CD4-positive, alpha-beta T cell treated with Interleukin-15 for 4 hours (primary cell): ENCODE measurements around the gene PBX3.
"Not testable (repeated sequence)": the region's sequence is repeated elsewhere in the genome, so short reads cannot be mapped to it uniquely, and the experiment has no call there.

Experiments
- DNase-seq: peaks from one replicate; pipeline ENCODE4 v3.0.0-alpha.2; 2020; ENCODE audit warnings: low spot score

Gene PBX3

DNA sequence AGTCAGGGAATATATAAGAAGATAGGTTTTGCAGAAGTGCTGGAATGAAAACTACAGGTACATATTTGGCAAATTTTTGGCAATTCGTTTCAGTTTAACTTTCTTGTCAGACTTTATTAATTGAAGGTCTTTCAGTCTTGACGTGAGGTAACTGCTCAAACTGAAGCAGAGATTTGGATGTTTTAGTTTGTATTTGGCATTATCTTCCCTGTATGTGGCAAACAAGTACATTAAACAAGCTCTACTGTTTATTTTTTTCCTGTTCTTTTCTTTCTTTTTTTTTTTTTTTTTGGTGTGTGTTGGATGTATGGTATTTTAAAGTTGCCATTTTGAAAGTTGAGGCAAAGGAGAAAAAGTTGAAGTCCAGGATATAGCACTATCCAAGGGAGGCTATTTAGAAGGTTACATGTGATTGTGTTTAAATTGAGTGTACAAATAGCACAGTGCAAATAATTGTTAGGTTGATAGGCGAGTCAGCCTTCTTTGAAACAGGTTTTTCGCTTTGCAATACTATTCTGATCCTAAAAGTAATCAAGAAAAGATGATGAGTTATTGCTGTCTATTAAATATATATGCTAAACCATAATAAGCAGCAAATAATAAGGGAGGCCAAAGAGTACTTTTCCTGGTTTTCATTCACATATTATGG, 2.2 kb downstream of the PBX3 start:
- no peak for DNase-seq

DNA sequence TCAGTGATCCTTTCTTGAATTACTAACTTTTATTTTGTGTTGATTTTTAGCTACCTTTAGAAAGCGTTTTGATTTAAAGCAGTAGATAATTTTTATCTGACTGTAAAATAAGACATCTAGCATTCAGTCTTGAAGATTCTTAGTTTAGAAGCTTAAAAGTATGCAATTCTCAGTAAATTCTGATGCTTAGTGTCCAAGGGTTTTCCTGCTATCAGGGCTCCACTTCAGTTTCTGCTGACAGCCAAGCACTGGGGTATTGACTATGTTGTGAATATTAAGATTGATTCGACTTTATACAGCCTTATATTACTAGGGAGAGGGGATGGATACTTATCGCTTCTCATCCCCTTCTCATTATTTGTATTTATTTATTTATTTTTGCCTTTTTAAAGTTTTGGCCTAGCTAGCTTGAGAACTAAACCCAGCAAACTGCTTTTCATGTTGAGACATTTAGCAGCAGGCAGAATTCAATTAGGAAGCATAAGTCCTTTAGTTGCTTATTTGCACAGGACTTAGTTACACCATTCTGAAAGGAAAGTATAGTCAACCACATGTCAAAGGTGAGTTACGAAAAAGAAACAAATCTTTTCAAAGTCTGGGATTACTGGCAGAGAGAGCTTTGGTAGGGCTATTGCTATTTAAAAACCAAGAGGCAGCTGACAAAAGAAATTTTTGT, 2.9 kb downstream of the PBX3 start:
- no peak for DNase-seq

DNA sequence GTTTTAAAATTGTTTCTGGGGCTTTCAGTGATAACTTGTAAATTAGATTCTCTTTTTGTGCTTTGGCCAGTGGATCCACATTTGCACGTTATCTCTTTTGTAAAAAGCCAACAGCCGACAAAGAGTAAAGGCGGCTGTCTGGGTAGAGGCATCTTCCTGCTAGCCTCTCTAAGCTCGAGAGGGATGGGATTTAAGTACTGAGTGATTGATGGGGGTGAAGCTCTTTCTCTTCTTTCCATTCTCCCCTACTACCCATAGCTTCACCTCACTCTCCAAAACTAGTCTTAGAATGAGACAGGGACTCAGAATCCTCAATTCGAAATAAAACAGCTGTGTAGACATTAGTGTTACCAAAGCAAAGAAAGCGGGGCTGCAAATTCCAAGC, 3.4 kb downstream of the PBX3 start:
- no peak for DNase-seq

DNA sequence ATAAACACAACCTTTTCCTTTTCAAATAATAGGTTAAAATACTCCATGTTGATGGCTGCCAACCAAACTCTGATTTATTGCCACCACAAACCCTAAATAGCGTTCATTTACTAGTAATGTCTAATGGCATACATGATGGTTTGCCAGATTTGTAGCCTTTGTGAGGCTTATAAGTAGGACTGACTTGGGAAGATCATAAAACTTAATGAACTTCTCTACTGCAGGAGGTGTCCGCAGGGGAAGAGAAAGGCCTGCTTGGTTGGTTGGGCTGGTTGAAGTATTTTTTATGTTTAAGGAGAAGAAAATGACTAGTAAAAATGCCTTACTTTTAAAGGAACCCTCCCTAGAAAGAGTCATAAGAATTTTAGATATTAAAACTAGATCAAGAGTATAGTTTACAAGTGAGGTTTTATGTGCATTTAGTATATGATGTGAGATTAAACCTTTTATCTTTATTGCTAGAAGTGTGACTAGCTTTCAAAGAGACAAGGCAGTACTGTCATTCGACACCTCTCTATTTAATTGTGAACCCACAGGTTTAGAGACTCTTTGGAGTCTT, 5.0 kb downstream of the PBX3 start:
- no peak for DNase-seq

DNA sequence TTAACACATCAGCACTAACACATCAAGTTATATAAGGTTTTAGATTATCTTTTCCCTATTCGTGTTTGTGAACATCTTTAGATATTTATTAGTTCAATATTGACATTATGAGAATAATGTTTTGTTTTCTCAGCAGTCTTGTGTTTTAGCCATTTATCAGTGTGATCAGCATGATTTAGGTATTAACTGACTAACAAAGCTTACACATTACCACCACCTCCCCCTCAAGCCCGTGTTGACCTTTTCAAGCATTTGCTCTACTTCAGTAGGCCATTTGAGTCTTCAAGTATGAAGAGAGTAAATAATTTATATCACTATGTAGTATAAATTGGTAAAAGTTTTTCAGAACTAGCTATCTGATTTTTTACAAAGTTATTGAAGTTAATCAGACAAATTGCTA, 6.9 kb downstream of the PBX3 start:
- DNase-seq: no peak

DNA sequence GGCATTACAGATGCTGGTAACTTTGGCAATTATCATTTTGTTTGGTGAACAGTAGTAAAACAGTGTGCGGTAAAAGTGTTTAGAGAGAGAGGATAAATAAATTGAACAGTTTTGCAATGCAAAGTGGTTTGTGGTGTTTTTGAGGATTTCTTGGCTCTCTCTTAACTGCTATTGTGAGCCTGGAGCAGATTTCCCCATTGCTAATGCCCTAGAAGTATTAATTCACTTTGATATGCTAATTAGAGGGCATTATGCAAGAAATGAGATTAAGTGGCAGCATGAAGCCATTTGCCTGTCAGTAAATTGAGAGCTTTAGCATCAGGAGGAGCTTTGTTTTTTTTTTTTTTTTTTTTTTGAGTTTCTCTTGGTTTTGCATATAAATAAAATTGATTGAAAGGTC, 8.2 kb downstream of the PBX3 start:
- DNase-seq: no peak

DNA sequence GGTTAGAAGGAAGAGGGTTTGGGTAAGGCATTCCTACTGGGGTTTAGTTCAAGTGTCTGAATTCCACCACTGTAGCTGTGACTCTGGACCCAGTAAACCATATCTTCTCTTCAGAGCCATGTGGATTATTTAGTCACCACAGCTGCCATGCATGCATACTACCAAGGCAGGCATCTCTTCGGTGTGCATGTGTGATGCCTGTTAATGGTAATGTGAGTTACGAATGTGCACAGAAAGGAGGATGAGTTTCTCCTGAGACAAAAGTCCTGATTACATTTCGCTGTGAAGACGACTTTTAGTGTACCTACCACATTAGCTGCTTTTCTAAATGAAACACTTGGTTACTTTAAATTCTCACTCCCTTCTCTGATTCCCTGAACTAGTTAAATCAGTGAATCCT, 9.3 kb downstream of the PBX3 start:
- no peak for DNase-seq

DNA sequence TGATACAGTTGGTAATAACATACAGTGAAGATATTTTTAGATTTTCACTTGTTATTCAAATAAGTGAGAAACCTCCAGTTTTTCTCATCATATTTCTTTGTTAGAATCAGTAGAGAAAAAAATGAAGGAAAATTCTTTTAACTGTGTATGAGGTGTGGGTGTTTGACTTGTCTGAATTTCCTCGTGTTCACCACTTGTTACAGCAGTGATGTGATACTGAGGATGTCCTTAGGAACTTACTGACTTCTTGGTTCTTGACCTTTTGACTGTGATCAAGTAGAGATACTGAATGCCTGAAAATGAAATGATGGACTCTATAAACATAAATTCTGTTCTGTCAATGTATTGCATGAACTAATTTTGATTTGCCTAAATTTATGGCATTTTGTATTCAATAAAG, 10.7 kb downstream of the PBX3 start:
- DNase-seq: no peak

DNA sequence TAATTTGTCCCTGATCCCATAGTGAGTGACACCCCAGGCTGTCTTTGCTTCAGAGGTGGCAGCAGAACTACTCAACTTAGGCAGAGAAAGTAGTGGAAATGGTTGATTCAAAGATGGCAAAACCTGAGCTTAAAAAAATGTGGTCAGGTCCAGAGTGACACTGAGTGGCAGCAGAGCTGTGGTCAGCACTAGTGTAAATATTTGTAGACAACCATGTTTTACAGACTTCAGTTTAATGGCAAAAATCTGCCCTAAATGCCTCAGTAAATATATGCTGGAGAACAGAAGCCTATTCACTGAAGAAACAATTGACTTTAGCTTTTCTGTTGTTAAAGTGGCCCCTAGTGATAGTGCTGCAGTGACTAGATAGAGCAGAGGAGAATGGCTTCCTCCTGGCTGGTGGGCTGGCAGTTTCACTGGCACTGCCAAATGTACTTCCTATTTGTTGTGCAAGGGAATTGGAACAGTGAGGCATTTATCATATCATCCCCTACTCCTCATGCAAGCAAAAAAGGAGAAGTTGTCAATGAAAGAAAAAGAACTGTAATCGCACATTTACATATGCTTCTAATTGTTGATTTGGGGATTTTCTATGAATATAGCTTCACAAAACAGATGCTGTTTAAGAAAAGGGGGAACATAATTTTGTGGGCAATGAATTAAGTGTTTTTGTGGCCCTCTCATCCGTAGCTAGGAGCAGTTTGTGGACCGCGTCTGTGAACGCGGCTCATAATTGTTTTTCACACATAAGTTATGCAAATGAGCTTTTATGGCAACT, 12.0 kb downstream of the PBX3 start:
- no peak for DNase-seq

DNA sequence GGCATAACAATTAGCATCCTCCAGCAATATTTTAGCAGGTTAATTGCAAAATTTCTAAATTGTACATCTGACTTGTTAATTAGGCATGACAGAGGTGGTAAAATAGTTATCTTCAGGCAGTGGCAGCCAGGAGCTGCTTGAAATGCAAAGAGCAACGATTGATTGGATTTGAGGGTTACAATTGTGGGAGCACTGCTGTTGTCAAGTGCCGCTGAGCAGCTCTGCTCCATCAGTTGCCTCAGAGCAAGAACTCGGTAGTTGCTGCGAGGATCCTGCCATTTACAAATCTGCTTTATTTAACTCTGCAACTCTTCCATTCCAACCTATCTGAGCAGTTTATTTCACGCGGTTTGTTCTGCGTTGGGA, 12.6 kb downstream of the PBX3 start:
- no peak for DNase-seq

DNA sequence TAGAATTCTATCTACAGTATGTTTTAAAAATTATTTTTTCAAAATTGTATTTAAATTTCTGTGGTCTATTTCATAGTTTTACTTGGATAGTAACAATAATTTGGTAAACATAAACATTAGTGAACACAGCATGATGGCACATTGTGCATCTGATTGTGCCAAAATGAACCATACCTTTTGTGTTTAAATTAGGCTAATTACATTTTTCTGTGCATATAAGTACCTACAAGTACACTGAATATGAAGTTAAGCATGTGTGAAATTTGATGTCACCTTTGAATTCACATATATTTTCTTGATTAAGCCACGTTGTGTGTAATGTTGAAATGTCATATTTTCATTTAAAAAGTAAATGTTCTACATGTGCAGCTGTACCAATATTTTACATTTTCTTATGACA, 13.4 kb downstream of the PBX3 start:
- no peak for DNase-seq

DNA sequence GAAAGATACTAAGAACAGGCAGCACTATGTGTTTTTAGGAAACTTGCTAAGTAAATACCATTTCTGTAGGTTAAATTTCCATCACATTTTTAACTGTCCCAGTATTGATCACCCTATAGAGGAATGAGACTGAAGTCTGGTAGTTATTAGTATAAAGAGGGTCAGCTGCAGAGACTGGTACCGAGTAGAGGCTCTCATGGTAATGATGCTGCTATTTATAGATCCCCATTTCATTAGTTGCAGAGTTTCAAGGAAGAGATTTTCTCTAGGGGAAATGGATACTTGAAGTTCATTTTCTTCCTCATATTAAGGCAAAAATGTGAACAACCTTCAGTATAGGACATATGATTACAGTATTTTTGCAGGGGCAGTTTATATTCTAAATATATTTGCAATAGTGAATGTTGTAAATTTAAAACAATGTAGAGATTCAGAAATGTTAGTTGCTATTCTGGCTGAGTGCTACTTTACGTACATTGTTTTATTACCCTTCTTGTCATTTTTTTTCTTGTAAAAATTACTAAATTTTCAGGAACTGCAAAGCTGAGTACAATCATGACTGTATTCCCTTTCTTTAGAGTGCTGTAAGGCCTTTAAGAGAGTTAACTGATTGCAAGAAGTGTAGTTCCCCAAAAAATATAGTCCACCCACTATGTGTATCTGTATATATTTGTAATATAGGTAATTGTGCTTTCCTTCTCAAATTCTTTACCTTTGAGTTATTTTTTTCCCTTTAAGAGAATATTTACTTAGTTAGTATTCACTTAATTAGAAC, 14.7 kb downstream of the PBX3 start:
- DNase-seq: no peak

DNA sequence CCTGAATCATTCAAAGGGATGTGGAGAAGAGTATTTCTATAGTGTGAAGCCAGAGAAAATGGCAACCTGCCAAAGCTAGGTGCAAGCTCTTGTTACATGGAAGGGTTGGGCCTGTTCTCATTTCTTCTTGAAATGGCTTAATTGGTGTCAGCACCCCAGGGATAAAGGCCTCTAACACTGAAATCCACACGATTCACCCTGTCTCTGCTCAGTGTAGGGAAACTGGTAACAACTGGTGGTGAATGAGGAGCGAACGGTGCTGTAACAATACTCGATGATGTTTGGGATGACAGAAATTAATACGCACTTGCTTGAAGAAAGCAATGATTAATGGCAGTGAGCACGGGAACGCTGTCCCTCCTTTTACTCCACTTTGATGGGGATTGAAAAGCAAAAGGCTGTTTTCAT, 16.2 kb downstream of the PBX3 start:
- no peak for DNase-seq

DNA sequence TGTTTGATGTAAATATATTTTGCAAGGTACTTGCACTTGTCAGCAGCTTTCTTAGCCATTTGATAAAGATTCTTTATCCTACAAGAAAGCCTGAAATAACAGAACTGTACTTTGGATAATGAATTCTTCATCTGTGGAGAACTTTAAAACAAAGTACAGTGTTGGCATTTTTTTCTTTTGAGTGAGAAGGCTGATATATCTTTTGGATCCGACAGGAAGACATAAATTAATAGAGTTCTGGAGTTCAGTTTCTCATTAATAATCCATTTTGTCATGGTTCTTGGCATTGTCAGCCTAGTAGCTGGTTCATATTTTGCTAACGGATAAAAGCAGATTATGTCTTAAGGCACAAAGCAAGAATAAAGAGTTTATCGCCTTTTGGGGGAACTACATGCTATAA, 17.0 kb downstream of the PBX3 start:
- DNase-seq: no peak

DNA sequence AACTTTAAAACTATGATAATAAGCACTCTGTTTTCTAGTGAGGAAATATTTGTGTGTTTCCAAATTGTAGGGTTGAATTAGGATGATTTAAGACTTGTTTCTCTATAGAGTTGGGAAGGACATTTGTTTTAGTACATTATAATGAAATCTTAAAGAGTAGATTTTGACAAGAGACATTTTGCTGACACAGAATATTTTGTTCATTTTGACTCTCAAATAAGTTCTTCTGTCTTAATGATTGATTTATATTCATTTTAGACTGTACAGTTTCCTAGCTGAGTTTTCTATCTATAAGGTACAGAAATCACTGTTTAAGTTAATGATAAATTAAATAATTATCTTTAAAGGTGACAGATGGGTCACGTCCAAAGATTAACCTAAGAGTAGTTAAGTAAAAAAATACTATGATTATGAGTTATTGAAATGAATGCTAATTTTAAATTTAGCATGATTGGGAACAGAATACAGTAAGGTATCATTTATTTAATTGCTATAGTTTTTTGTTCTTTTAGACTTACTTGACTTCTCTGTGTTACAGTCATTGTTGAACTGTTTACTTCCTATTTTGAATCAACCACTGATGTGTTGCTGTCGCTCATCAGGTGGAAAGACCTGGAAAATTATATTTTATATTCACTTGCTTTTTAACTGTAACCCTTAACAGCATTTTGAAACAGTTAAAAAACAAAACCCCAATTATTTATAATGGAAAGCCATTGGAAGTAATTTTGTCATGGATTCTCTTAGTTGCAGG, 19.5 kb downstream of the PBX3 start:
- DNase-seq: no peak

DNA sequence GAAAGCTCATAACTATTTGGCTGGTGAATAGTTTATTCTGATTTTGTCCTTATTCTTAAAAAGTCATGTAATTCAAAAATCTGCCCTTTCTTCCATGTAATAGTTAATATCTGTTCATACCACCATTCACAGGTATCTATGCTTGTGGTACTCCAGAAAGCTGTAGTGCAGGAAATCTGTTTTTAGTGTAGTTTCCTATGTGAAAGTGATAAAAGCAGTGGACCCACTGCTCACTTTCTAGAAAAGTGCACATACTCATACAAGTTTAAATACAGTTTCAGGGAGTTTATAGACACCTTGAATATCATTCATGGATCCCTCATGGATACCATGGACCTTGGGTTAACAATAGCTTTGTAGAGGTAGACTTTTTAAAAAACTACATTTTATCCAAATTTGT, 20.2 kb downstream of the PBX3 start:
- DNase-seq: no peak

DNA sequence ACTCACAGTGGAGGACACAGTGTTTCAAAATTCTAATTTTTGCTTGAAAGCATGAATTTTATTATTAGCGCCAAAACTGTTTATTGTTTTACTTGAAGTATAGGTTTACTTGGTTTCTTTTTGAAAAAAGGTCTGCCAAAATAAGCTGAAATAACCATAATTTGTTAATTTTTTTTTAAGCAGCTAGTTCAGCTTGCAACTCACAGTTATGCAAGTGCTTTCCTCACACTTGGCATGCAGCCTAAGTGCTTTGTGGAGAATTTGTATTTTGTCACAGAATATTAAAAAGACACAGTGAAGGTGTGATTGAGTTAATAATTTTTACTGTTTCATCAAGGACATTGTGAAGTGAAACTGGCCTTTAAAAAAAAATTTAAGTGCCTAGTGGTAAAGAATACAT, 21.6 kb downstream of the PBX3 start:
- DNase-seq: no peak

DNA sequence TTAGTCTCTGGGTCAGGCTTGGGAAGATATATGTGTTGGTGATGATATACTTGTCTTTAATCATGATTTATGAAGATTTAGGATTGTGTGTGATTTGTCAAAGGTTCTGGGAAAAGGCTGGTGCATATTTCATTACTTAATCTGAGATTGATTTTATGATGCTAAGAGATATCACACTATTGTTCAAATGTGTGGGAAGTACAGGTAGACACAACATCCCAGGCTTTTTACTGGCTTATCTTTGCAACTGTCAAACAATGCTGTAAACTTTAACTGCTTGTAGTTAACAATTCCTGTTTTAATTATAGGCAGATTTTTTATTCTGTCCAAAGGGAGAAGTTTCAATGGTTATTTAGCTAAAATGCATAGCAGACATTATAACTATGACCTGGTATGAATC, 23.9 kb downstream of the PBX3 start:
- no peak for DNase-seq

DNA sequence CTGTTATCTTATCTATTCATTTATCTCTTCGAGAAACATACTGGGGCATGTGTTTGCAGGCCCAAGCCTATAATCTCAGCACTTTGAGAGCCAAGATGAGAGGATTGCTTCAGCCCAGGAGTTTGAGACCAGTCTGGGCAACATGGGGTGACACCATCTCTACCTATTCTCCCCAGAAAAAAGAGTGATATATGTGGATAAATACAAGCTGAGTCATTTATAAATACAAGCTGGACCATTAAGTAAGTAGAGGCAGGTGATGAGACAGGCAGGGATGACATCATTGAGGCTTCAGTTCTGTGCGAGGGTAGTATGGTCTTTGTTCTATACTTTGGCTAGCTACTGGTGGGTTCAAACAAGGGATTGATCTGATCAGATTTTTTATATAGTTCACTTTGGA, 25.6 kb downstream of the PBX3 start:
- no peak for DNase-seq

DNA sequence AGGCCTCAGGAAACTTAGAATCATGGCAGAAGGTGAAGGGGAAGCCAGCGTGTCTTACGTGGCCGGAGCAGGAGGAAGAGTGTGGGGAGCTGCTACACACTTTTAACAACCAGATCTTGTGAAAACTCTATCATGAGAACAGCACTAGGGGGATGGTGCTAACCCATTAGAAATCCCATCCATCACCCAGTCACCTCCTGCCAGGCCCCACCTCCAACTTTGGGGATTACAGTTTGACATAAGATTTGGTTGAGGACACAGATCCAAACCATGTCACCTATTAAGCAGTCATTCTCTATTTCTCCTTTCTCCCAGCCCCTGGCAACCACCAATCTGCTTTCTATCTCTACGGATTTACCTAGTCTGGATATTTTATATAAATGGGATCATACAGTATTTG, 26.9 kb downstream of the PBX3 start:
- no peak for DNase-seq

DNA sequence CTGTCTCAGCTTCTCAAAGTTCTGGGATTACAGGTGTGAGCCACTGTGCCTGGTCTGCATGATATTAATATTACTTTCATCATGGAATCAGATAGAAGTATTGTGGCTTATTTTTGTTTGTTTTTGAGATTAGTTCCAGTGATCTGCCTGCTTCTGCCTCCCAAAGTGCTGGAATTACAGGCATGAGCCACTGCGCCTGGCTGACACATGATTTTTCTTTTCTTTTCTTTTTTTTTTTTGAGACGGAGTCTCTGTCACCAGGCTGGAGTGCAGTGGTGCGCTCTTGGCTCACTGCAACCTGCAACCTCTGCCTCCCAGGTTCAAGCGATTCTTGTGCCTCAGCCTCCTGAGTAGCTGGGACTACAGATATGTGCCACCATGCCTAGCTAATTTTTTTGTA, 29.6 kb downstream of the PBX3 start:
- DNase-seq: not testable (repeated sequence)
